GM18873 (cell line): ENCODE data around the gene NRP2.

Experiments used
- ATAC-seq: cut with Tn5 transposase; IDR thresholded peaks from one replicate; pipeline ENCODE4 v1.9.1; 2021; ENCODE audit warnings: mild to moderate bottlenecking, moderate library complexity, moderate number of reproducible peaks; ENCODE audit not compliant: unreplicated experiment, low FRiP score

The NRP2 gene

GRCh38 chr2:205685314-205686055 lies 3.2 kb downstream of the NRP2 start:
- ATAC-seq, result no peak

DNA sequence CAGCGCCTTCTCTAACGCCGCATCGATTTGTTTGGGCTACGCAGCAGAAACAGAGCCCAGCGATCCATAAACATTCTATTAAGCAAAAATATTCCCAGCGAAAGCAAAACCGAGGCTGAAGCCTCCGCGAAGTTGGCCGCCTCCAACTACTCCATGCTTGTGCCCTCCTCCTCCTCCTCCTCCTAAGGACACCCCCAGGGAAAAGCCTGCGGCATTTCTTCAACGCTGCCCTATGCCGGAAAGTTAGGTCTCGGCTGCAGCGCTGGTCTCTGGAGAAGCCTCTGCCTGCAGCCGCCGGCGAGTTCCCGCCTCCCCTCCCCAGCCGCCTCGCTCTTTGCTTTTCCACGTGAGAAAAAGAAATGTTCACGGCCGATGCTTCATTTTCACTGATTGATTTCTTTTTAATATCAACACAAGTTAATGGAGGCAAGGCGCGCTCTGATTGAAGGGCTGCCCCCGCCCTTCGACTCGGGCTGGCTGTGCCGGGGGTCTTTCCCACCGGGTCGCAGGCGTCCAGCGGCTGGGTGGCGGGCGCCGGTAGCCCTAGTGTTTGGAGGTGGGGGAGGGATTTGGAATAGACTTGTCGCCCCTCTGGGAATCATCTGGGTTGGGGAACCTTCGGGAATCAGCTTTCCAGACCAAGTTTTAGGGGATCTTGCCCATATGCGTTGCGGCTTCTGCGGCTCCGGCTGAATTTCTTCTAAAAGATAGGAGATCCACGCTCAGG lies 3.9 kb downstream of the NRP2 start:
- ATAC-seq, result no peak

DNA sequence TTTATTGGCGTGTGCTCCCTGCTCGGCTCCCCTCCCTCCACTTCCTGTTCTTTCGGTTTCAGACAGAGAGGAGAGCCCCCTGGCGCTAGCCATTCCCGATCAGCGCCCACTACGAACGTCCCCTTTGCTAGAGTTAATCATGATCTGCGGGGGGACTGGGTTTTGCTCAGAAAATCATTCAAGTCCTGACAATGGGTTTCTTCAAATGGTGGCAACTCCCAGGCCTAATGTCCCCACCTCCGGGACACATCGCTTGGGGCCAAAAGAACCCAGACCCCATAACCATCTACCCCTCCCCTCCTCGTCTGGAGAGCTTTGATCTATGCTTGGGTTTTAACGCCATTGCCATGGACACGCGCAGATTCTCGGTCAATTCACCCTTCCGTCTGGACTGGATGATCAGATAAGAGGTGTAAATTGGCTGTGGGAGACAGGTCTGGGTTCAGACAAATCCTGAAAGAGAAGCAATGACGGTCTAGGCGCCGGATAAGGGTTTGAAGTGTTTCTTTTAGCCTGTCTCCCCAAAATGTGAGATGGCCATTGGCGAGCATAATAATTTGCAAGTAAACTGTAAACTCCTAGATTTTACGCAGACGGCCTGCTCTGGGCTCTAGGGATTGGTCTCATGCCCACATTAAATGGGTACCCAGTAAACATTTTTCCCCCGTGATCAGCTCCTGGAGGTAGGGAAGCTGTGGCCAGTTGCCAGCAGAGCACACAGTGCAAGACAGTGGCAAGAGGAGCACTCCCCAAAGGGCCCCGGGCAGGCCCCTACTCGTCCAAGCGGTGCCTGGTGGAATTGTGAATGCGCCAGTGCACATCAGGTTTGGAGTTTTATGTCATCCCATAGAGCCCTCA lies 4.7 kb downstream of the NRP2 start:
- ATAC-seq, result no peak

GRCh38 chr2:205687641-205687956 lies 5.3 kb downstream of the NRP2 start:
- no peak for ATAC-seq

DNA sequence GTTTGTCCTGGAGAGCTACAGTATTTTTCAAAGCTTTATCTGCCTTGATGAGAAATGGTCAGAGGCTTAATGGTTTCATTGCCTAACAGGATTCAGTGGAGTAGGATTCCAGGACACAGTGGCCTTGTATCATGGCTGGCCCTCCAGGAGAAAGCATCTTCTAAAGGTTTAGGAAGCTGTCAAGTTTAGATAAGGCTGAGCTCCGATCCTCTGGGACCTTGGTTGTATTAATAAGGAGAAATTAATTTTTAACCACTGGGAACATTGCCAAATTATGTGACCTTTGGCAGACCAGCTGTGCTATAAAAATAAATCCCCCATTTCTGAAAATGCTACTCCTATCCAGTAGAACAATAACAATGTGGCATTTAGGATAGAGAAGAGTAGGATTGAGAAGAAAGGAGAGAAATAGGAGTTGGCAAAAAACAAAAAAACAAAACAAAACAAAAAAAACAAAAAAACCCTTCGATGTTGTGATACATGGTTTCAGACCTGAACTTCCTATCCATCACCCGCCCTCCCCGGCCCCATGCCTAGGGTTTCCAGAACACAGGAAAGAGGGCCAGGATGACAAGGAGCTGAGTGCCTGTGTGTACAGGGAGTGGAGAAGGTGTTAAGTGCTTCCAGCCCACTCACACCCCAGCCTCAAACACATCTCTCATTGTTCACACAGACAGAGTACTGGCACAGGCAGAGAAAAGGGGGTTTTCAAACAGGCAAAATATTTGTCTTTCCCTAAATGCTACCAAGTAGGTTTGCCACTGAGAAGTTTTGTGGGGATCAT lies 6.3 kb downstream of the NRP2 start:
- no peak for ATAC-seq

GRCh38 chr2:205689820-205690219 lies 7.5 kb downstream of the NRP2 start:
- no peak for ATAC-seq

- no peak for ATAC-seq
These were observed 9.8 kb downstream of the NRP2 start for GRCh38 chr2:205692104-205692503.

DNA sequence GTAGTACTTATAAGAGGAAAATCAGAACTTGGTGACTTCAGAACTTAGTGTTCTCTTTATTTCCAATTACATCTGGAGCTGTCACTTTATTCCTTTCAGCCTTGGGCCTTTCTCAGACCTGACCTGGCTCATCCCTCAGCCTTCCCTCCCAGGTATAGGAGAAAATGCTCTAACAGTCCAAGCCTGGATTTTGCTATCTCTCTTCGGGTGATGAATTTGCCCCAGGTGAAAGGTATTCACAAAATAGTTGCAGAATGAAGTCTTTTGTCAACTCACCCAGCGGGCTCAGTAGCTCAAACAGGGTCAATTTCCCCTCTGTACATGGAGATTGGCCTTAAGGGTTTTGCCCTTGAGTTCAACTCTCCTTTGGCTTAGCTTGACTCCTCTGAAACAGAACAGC lies 12.0 kb downstream of the NRP2 start:
- ATAC-seq, result no peak

- no peak for ATAC-seq
These were observed 13.2 kb downstream of the NRP2 start for GRCh38 chr2:205695460-205695991.

DNA sequence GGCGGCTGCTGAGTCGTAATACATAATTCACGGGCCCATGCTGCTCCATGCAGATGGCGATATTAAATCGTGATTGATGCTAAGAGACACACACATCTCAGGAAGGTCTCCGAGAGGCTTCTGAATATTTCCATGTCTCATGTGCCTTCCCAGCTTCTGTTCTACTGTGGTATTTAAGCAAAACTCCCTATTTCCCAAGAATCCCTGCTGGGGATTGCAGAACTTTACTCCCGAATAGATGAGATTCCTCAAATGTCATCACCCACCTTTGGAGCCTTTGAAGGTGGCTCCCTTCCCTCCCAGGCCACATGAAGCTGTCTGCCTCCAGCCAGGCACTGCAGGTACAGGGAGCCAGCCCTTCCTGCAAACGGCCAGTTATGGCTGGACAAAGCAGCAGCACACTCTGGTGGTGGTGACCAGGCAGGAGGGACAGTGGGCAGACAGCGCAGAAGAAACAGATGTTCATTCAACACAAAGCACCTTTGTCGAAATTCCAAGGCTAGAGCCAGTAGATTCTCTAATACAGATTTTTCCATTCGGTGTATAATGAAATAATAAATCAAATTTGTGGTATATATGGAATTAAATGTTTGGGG lies 14.1 kb downstream of the NRP2 start:
- ATAC-seq, result no peak

GRCh38 chr2:205696927-205697441 lies 14.7 kb downstream of the NRP2 start:
- no peak for ATAC-seq

DNA sequence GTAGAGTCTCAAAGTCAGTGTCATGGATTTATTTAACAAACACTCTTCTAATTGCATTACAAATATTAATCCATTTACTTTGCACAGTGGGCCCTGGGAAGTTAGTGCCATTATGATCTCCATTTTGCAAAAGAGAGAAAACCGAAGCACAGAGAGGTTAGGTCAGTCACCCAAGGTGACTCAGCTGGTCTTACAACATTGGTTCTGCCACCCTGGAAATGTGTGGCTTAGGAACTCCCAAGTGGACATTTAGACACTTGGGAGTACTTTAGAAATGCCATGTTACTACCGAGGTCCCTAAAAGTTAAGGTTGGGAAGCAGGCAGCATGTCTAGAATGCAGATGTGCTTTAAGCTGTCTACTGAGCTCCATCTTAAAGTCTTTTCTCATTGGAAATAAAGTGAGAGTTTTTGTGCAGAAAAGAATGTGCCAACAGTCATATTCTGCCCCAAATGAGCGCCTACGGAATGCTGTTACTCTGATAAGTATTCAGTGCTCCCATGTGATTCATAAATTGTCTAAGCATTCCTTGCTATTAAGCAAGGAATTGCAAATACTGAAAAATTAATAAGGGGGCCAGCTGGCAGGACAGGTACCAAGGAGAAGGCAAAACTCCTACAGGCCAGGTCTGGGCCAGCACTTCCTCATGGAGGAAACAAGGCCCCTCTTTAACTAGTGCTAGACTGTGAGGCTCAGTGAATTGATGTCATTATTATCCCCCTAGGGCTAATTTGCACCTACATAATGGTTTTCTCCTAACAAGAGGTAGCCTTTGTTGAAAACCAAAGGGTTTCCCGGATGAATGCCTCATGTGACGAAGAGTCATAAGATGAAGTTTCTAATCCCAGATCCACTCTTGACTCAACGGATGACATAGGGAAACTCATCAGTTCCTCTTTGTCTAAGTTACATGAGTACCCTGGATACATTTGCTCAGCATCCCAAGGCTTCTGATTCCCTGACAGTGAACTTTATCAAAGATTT lies 16.3 kb downstream of the NRP2 start:
- ATAC-seq, result no peak

GRCh38 chr2:205699515-205700289 lies 17.4 kb downstream of the NRP2 start:
- ATAC-seq, result no peak

DNA sequence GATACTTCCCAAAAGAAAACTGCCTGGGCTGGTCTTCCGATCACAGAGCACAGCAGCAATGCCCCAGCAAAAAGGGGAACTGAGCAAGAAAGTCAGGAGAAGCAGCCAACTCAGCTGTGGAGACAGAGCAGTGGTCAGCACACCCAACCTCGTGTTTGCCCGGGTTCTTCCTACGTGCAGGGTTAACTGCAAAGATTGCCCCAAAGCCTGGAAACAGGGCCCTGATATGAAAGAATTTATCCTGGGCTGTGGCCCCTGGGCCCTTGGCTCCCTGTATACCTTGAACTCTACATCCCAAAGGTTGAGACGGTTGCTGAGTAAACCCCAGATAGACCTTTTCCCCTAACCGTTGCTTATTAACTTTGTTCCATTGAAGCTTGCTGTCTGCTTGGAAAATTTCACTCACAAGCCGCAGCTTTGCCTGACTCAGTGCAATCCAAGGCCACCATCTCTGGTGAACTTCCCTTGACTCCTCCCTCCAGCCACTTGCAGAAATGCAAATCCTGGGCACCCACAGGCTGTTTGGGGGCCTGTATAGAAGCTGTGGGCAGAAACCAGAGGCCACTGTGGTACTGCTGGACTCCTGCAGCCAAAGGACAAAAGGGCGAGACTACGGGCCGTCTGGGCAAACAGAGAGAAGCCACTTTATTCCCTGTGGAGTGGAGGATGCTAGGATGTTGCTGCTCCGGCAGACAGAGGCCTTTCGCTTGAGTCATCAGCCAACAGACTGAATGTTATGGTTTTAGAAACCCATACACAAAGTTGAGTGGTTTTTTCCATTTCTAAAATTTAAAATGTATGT lies 18.2 kb downstream of the NRP2 start:
- ATAC-seq, result peak; percentile 88

GRCh38 chr2:205701509-205701908 lies 19.2 kb downstream of the NRP2 start:
- ATAC-seq, result no peak

DNA sequence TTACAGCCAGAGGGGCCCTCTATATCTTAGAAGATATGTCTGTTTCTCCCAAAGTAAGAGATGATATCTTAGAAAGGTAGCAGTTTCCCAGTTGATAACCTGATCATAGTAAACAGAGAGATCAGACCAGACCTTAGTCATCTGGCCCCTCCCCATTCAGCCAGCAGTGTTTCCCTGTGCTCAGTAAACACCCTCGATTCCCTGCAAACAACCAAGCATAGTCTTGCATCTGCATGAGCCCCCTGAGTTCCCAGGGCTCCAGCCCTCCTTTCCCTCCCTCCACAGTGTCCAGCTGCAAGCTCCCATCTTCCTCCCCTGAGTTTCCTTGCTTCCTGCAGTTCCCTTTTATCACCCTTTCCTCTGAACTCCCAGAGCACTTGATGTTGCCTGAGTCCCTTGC lies 20.3 kb downstream of the NRP2 start:
- ATAC-seq, result no peak
